K562 (cell line): ENCODE measurements around the gene LMLN. TPM values are rescaled to one million over a fixed set of nuclear protein-coding genes. Genes with fewer than 3 reads are reported as not detected.
A peak's percentile ranks its signal among the peaks of the same experiment; 100 is the strongest.

Experiments
- ARID3A ChIP-seq: IDR thresholded peaks from 2 replicates; pipeline ENCODE4 v1.6.1; 2012; ENCODE audit warnings: low read depth, low read length, improper control_type of control experiment, borderline replicate concordance
- ATF2 ChIP-seq: sonication (generic); formaldehyde crosslinking; IDR thresholded peaks from 2 replicates; pipeline ENCODE4 v1.8.1; 2022; ENCODE audit warnings: missing genetic modification reagents
- CBX2 ChIP-seq: fragments of 200-600 bp; sonication (generic); IDR thresholded peaks from one replicate; pipeline ENCODE4 v1.6.1; 2012; ENCODE audit warnings: mild to moderate bottlenecking, low read length, inconsistent platforms; ENCODE audit not compliant: insufficient read depth, poor library complexity, severe bottlenecking
- CHD1 ChIP-seq: fragments of 200-600 bp; sonication (generic); IDR thresholded peaks from one replicate; pipeline ENCODE4 v1.6.1; 2012; ENCODE audit warnings: mild to moderate bottlenecking, moderate library complexity, low read length, inconsistent platforms
- CTCF ChIP-seq, 3 experiments: IDR thresholded peaks in 2 of 3; conservative IDR thresholded peaks in 1 of 3; 2 replicates each; pipeline ENCODE4 v1.5.1; 2011 to 2012; ENCODE audit warnings: low read length in 3 of 3, mild to moderate bottlenecking in 3 of 3, control low read depth in 2 of 3, improper control_type of control experiment in 1 of 3, inconsistent platforms in 1 of 3, low read depth in 1 of 3, mixed read lengths in 1 of 3, moderate library complexity in 1 of 3; ENCODE audit not compliant: insufficient read depth in 2 of 3
- CTCFL ChIP-seq: IDR thresholded peaks from 2 replicates; pipeline ENCODE4 v1.6.1; 2011; ENCODE audit warnings: borderline replicate concordance, low read depth, mild to moderate bottlenecking, moderate library complexity, low read length; ENCODE audit not compliant: insufficient read depth, poor library complexity, severe bottlenecking
- DACH1 ChIP-seq: fragments of 450-650 bp; IDR thresholded peaks from 2 replicates; pipeline ENCODE4 v1.6.1; 2018; ENCODE audit not compliant: partially characterized antibody
- EHMT2 ChIP-seq: fragments of 450-650 bp; IDR thresholded peaks from 2 replicates; pipeline ENCODE4 v1.6.1; 2018; ENCODE audit warnings: antibody characterized with exemption
- MECOM ChIP-seq: fragments of 250-450 bp; sonication (Bioruptor Pico); IDR thresholded peaks from 2 replicates; pipeline ENCODE4 v1.8.0; 2022; ENCODE audit warnings: inconsistent platforms
- NFATC3 ChIP-seq: fragments of 450-650 bp; IDR thresholded peaks from 2 replicates; pipeline ENCODE4 v1.6.1; 2017; ENCODE audit warnings: mild to moderate bottlenecking
- RAD21 ChIP-seq, 2 experiments: fragments of 250-450 bp in 1 of 2; fragments of 450-650 bp in 1 of 2; sonication (Bioruptor Pico) in 1 of 2; formaldehyde crosslinking in 1 of 2; IDR thresholded peaks in 1 of 2; conservative IDR thresholded peaks in 1 of 2; 2 replicates each; pipeline versions ENCODE4 v1.4.0 to v1.8.0; 2020 to 2022; ENCODE audit warnings: mild to moderate bottlenecking in 2 of 2, moderate library complexity in 1 of 2
- SMARCA5 ChIP-seq: fragments of 450-650 bp; IDR thresholded peaks from 2 replicates; pipeline ENCODE4 v1.6.1; 2016
- SNAPC5 ChIP-seq: fragments of 250-450 bp; sonication (Bioruptor Pico); IDR thresholded peaks from 2 replicates; pipeline ENCODE4 v1.8.0; 2021; ENCODE audit warnings: moderate library complexity, mild to moderate bottlenecking, inconsistent platforms
- SREBF2 ChIP-seq: sonication (generic); formaldehyde crosslinking; IDR thresholded peaks from 2 replicates; pipeline ENCODE4 v1.4.0; 2020; ENCODE audit warnings: mild to moderate bottlenecking, missing genetic modification reagents
- TCF7L2 ChIP-seq: fragments of 150-350 bp; IDR thresholded peaks from 2 replicates; pipeline ENCODE4 v1.6.1; 2016; ENCODE audit warnings: low read depth, mild to moderate bottlenecking, low read length, moderate library complexity
- THRAP3 ChIP-seq: fragments of 450-650 bp; IDR thresholded peaks from 2 replicates; pipeline ENCODE4 v1.6.1; 2016; ENCODE audit warnings: mild to moderate bottlenecking, inconsistent platforms, borderline replicate concordance
- ZNF175 ChIP-seq: fragments of 200-800 bp; sonication (Bioruptor generic); IDR thresholded peaks from 2 replicates; pipeline ENCODE4 v1.6.1; 2016; ENCODE audit warnings: low read depth, mild to moderate bottlenecking, missing genetic modification characterization, missing compliant biosample characterization
- ZNF232 ChIP-seq: sonication (generic); formaldehyde crosslinking; IDR thresholded peaks from 2 replicates; pipeline ENCODE4 v1.8.0; 2022; ENCODE audit warnings: mild to moderate bottlenecking, missing genetic modification reagents
- ZNF3 ChIP-seq: fragments of 250-450 bp; sonication (Bioruptor Pico); IDR thresholded peaks from 2 replicates; pipeline ENCODE4 v1.5.0; 2021; ENCODE audit warnings: mild to moderate bottlenecking, moderate library complexity
- ZNF561 ChIP-seq: fragments of 450-650 bp; formaldehyde crosslinking; conservative IDR thresholded peaks from 2 replicates; pipeline ENCODE4 v1.4.0; 2020; ENCODE audit warnings: mild to moderate bottlenecking, moderate library complexity
- polyA plus RNA-seq, 8 experiments: library from polyadenylated mRNA; depleted of rRNA in 4 of 8; stranded (reverse) in 5 of 8; unstranded in 3 of 8; fragments of >200 nt; fragmentation: Nextera tagmentation in 2 of 8; fragmentation: Illumina TruSeq in 1 of 8; extraction: Ambion mirVana in 2 of 8; extraction: Trizol in 1 of 8; gene quantifications; 2 replicates each; pipeline versions ENCODE4 v1.2.1 to v1.2.3, GENCODE V29; 2011 to 2014; ENCODE audit warnings: inconsistent platforms in 1 of 8, missing spikeins in 1 of 8
- total RNA-seq, 7 experiments: library from RNA; depleted of rRNA in 6 of 7; stranded (reverse); fragments of >200 nt in 6 of 7; fragmentation: Illumina TruSeq in 2 of 7; extraction: Trizol in 2 of 7; gene quantifications; 2 replicates each; pipeline versions ENCODE4 v1.2.1 to v1.2.3, GENCODE V29; 2011 to 2021; ENCODE audit warnings: low replicate concordance in 1 of 7

Gene LMLN
- total and polyA plus RNA-seq, 9 of the 15 experiments (the other 6 are each of a cell fraction or from before 2014, with no cell fraction given), result 2.2 to 15.9 (median 6.9) TPM

- TF ChIP-seq CTCF (IDR thresholded peaks at IDR 0.05 in 2 of 3, conservative IDR thresholded peaks at IDR 0.05 in 1 of 3; ENCODE audit: insufficient read depth in 2 of 3, low read depth in 1 of 3, low read length in 3 of 3) (0 out of 6 replicates have a peak, but pooled peaks of 1 of the 3 experiments have one; percentile 0), CTCFL (no peak), ZNF232 (CRISPR knock-in tag) (no peak), ATF2 (no peak), NFATC3 (no peak), THRAP3 (no peak), ZNF561 (CRISPR knock-in tag) (no peak), DACH1 (peak; percentile 56), ZNF3 (CRISPR knock-in tag) (no peak), SMARCA5 (no peak), SREBF2 (0 out of 2 replicates have a peak, but pooled peaks have one; percentile 79), CBX2 (no peak), ARID3A (peak; percentile 23; the same call in 1 of the 2 replicates), CHD1 (peak; percentile 76), MECOM (no peak), TCF7L2 (0 out of 2 replicates have a peak, but pooled peaks have one; percentile 18), EHMT2 (no peak), RAD21 (CRISPR knock-in tag; conservative IDR thresholded peaks at IDR 0.05 in 1 of 2, IDR thresholded peaks at IDR 0.05 in 1 of 2) (no peak), ZNF175 (CRISPR knock-in tag) (no peak), SNAPC5 (CRISPR knock-in tag) (no peak)
These were observed at the start of gene LMLN (continued) for GRCh38 chr3:197959891-197960693.
